Stimulated activated CD8-positive, alpha-beta memory T cell treated with anti-CD3 and anti-CD28 coated beads, Interleukin-15, amount 100 ng/mL, for 1 hour (primary cell): ENCODE data around the gene FUT3.
"Not testable (repeated sequence)": the region's sequence is repeated elsewhere in the genome, so short reads cannot be mapped to it uniquely, and the experiment has no call there.

ENCODE experiments used
- DNase-seq: peaks from one replicate; pipeline ENCODE4 v3.0.0-alpha.2; 2020; ENCODE audit warnings: low read depth

FUT3 gene

GRCh38 chr19:5881543-5882299, 30.5 kb upstream of the FUT3 start:
- no peak for DNase-seq

- no peak for DNase-seq
Observed at GRCh38 chr19:5880604-5881078, 29.4 kb upstream of the FUT3 start.

- DNase-seq, result no peak
Observed at GRCh38 chr19:5880196-5880595, 28.9 kb upstream of the FUT3 start.

GRCh38 chr19:5877882-5878281, 26.6 kb upstream of the FUT3 start:
- DNase-seq, result no peak

- DNase-seq, result no peak
Observed at GRCh38 chr19:5877427-5877826, 26.2 kb upstream of the FUT3 start.

- not testable (repeated sequence) for DNase-seq
Observed at GRCh38 chr19:5874496-5874895, 23.2 kb upstream of the FUT3 start.

- DNase-seq, result no peak
Observed at GRCh38 chr19:5873617-5874199, 22.5 kb upstream of the FUT3 start.

GRCh38 chr19:5870986-5871394, 19.7 kb upstream of the FUT3 start:
- no peak for DNase-seq

GRCh38 chr19:5867201-5868136, 16.2 kb upstream of the FUT3 start:
- no peak for DNase-seq

GRCh38 chr19:5865772-5866171, 14.5 kb upstream of the FUT3 start:
- no peak for DNase-seq

GRCh38 chr19:5864725-5865486, 13.7 kb upstream of the FUT3 start:
- DNase-seq, result no peak

GRCh38 chr19:5864013-5864720, 12.9 kb upstream of the FUT3 start:
- no peak for DNase-seq

GRCh38 chr19:5863030-5863665, 11.9 kb upstream of the FUT3 start:
- DNase-seq, result no peak

- DNase-seq, result no peak
Observed at GRCh38 chr19:5857203-5858081, 6.2 kb upstream of the FUT3 start.

- DNase-seq, result not testable (repeated sequence)
Observed at GRCh38 chr19:5855151-5855550, 3.9 kb upstream of the FUT3 start.

- not testable (repeated sequence) for DNase-seq
Observed at GRCh38 chr19:5854121-5854520, 2.9 kb upstream of the FUT3 start.

- DNase-seq, result no peak
Observed at GRCh38 chr19:5850743-5851293, 431 bp downstream of the FUT3 start.

GRCh38 chr19:5850189-5850588, 1.1 kb downstream of the FUT3 start:
- no peak for DNase-seq

- DNase-seq, result not testable (repeated sequence)
Observed at GRCh38 chr19:5848621-5849020, 2.6 kb downstream of the FUT3 start.
